ENCODE measurements around the gene ZNF185. TPM values are rescaled to one million over a fixed set of nuclear protein-coding genes. Genes with fewer than 3 reads are reported as not detected.

The ZNF185 gene
- total RNA-seq, 1 donor from 2014 or later: not detected

DNA sequence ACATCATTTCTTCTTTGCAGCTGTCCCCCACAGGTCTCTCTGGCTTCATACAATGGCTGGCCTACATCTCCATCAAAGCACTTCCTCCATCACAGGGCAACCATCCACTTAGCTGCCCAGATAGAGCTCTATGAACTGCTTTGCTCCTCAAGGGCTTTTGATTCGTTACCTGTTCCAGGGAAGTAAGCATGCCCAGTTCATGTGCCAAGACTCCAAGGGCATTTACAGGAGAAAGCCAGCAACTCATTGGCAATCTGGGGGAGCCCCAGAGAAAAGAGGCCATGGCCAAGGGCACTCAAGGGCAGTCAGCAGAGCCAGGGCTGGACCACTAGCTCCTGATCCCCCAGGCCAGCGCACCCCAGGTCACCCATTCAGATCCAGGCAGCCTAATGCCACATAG lies 24.5 kb upstream of the ZNF185 start:
- H3K36me3 ChIP-seq: peaks cover 5 to 10% of the 10 kb centered on the region in 2 donors
- TF ChIP-seq, protein P1, sequence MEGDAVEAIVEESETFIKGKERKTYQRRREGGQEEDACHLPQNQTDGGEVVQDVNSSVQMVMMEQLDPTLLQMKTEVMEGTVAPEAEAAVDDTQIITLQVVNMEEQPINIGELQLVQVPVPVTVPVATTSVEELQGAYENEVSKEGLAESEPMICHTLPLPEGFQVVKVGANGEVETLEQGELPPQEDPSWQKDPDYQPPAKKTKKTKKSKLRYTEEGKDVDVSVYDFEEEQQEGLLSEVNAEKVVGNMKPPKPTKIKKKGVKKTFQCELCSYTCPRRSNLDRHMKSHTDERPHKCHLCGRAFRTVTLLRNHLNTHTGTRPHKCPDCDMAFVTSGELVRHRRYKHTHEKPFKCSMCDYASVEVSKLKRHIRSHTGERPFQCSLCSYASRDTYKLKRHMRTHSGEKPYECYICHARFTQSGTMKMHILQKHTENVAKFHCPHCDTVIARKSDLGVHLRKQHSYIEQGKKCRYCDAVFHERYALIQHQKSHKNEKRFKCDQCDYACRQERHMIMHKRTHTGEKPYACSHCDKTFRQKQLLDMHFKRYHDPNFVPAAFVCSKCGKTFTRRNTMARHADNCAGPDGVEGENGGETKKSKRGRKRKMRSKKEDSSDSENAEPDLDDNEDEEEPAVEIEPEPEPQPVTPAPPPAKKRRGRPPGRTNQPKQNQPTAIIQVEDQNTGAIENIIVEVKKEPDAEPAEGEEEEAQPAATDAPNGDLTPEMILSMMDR (IDR thresholded peaks at IDR 0.05): no peak
- H3K9me3 ChIP-seq: no peaks in the 10 kb centered on the region
- H3K27ac ChIP-seq: no peak overlapping the region
- H3K27me3 ChIP-seq: no peaks in the 10 kb centered on the region
- DNase-seq (ENCODE audit: low spot score in 2 of 2): no peak
- intact Hi-C loops (cut with DNase I): no loop called here
- H3K4me1 ChIP-seq: no peaks in the 10 kb centered on the region
- H3K4me3 ChIP-seq: no peak overlapping the region

DNA sequence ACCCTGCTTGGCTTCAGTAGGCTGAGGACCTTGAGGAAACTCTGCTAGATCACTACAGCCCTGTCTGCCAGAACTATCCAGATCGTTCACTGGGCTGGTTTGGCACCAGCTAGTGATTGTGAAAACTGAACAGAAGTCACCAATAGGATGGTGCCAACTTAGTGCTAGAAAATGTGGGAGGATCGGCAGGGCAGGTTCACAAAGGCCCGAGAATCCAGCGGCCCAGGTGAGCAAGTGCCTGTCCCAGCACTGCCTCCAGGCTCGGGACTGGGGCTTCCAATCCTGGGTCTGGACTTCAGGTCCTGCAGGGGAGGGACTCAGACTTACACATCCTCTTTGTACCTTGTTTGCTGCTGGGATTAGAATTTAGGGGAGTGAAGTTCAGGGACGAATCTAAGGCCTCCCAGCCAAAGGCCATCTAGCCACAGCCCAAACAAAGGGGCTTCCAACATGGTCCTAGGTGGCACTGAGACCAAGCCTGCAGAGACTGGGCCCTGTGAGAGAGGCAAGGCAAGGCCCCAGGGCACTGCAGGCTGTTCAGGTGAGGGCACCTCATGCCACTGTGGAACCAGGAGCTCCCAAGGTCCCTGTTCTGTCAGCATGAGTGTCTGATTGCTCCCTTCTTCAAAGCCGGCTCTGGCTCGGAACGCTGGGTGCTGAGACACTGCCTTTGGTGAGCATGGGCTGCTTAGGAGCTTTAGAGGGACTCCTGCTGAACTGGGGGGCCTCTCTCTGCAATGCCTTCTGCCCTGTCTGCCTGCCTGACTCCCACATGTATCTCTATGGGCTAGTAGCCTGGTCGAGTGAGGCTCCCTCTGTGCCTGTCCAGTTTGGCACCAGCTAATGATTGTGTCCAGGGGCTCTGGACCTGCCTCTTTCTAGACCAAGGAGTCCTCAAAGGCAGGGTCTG lies 20.7 kb upstream of the ZNF185 start:
- Histone ChIP-seq H3K9me3 (no peaks in the 10 kb centered on the region), H3K4me1 (no peaks in the 10 kb centered on the region), H3K27me3 (no peaks in the 10 kb centered on the region), H3K4me3 (no peak overlapping the region), H3K36me3 (no peaks in the 10 kb centered on the region), H3K27ac (no peak overlapping the region)
- intact Hi-C loops (cut with DNase I): no loop called here
- DNase-seq (ENCODE audit: low spot score in 2 of 2): no peak
- TF ChIP-seq, protein P1 (IDR thresholded peaks at IDR 0.05): no peak

DNA sequence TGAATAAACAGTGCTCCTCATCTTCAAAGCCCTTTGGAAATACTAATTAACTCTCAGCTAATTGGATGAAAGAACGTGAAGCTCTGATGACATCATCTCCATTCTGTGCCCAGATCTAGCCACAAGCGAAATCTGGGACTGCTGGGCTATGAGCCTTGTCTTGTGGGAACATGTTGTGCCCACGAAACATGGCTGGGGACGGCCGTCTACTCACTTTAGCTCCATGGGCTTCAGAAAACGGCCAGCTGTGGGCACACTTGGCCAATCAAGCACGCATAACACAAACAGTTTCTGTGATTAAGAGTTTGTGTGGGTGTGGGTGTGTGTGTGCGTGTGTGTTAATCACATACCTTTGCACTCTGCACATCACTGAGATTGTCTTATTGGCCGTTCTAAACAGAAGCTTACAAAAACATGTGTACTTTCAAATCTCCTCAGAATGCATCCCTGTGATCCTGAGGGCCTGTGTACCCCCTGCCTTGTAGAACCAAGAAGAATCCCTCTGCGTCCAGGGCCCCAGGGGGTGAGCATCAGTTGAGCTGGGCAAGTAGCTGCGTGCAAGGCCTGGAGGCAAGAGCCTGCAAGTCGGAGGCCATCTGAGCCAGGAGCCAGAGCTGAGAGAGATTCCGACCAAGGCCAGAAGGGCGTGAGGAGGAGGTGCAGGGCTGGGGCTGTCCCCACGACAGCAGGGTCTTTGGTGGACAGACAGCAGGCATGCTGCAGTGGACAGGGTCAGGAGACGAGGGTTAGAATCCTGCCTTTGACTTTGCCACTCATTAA lies 18.7 kb upstream of the ZNF185 start:
- Histone ChIP-seq H3K4me1 (no peaks in the 10 kb centered on the region), H3K27ac (no peak overlapping the region), H3K36me3 (no peaks in the 10 kb centered on the region), H3K4me3 (no peak overlapping the region), H3K27me3 (no peaks in the 10 kb centered on the region), H3K9me3 (no peaks in the 10 kb centered on the region)
- TF ChIP-seq, protein P1 (IDR thresholded peaks at IDR 0.05): no peak
- no peak for DNase-seq (ENCODE audit: low spot score in 2 of 2)
- intact Hi-C loops (cut with DNase I): no loop called here

DNA sequence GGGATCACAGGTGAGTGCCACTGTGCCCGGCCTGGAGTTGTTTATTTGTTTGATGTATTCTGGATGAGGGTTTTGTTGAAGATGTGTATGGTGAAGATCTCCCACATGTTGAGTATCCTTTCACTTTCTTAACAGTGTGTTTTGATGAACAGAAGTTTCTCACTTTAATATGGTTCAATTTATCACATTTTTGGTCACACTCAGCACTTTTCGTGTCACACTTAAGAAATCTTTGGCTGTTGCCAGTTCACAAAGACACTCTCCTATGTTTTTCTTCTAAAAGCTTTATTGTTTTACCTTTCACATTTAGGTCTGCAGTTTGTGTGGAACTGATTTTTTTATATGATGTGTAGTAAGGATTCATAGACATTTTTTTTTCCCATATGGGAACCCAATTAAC lies 16.6 kb upstream of the ZNF185 start:
- H3K4me3 ChIP-seq: no peak overlapping the region
- H3K27me3 ChIP-seq: no peaks in the 10 kb centered on the region
- intact Hi-C loops (cut with DNase I): no loop called here
- H3K36me3 ChIP-seq: no peaks in the 10 kb centered on the region
- DNase-seq (ENCODE audit: low spot score in 2 of 2): no peak
- no peaks in the 10 kb centered on the region for H3K4me1 ChIP-seq
- H3K9me3 ChIP-seq: no peaks in the 10 kb centered on the region
- TF ChIP-seq, protein P1 (IDR thresholded peaks at IDR 0.05): no peak
- H3K27ac ChIP-seq: no peak overlapping the region

DNA sequence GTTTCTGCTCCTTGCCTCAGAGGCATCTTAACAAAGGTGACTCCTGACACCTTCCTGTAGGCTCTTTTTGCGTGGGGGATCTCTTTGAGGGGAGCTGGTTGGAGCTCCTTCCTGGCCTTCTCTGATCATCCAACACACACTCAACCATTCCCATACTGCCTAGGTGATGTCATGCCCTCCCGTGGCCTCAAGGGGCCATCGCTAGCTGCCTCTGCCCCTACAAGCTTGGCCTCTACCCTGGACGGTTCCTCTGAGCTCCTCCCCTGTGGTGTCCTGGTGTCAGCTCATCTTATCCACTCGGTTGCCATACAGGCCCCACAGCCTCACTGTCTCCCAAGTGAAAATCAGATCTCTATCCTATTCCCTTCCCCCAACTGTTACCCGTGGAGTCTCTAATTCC lies 13.7 kb upstream of the ZNF185 start:
- Histone ChIP-seq H3K27ac (no peak overlapping the region), H3K4me3 (no peak overlapping the region), H3K36me3 (no peaks in the 10 kb centered on the region), H3K27me3 (no peaks in the 10 kb centered on the region), H3K4me1 (no peaks in the 10 kb centered on the region), H3K9me3 (no peaks in the 10 kb centered on the region)
- intact Hi-C loops (cut with DNase I): no loop called here
- DNase-seq (ENCODE audit: low spot score in 2 of 2): no peak
- TF ChIP-seq, protein P1 (IDR thresholded peaks at IDR 0.05): no peak
